ENCODE measurements around the gene DCLRE1B.

DNA sequence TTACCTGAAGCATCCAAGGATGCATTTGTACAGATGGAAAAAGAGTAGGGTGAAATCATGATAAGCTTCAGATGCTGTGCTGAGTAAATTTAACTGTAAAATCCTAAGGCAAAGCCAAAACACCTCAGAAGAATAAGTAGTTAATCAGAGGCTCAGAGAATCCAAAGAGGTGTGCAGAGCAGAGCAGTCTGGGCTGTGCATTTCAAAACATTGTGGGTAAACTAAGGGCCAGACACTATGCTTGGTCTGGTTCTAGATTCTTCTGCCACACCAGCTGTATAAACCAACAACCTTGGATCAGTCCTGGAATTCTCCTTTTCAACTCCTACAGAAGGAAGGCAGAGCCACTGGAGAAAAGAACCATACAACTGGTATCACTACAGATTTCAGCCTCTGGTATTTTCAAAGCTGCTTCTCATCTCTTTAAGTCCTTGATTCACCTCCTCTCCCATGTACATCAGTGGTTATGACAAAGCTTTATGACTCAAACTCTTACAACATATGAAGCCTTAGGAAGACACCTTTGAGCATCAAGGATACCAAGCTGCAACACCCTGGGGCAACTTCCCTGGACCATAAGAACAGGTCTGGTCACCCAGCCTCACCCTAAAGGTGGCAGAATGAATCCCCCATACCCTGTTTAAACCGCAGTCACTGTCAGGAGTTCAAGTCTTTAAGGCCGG, 12.4 kb downstream of the DCLRE1B start:
- TF ChIP-seq, protein P1, sequence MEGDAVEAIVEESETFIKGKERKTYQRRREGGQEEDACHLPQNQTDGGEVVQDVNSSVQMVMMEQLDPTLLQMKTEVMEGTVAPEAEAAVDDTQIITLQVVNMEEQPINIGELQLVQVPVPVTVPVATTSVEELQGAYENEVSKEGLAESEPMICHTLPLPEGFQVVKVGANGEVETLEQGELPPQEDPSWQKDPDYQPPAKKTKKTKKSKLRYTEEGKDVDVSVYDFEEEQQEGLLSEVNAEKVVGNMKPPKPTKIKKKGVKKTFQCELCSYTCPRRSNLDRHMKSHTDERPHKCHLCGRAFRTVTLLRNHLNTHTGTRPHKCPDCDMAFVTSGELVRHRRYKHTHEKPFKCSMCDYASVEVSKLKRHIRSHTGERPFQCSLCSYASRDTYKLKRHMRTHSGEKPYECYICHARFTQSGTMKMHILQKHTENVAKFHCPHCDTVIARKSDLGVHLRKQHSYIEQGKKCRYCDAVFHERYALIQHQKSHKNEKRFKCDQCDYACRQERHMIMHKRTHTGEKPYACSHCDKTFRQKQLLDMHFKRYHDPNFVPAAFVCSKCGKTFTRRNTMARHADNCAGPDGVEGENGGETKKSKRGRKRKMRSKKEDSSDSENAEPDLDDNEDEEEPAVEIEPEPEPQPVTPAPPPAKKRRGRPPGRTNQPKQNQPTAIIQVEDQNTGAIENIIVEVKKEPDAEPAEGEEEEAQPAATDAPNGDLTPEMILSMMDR (IDR thresholded peaks at IDR 0.05) = no peak
- no peak for TF ChIP-seq POLR2A (IDR thresholded peaks at IDR 0.05)

All from Peyer's patch (tissue), 4 donors.